Left renal pelvis (tissue), 4 donors: ENCODE data around the gene PKDCC. TPM values are rescaled to one million over a fixed set of nuclear protein-coding genes. Genes with fewer than 3 reads are reported as not detected.
"Not testable (repeated sequence)": the region's sequence is repeated elsewhere in the genome, so short reads cannot be mapped to it uniquely, and the experiment has no call there.

Source experiments
- DNase-seq, 4 donors: peaks; one replicate each; pipeline ENCODE4 v3.0.0-alpha.2; 2013; ENCODE audit warnings: low read depth in 4 of 4, low spot score in 3 of 4
- polyA plus RNA-seq, 4 donors: library from polyadenylated mRNA; unstranded; fragments of 120-200 nt; gene quantifications; one replicate each; pipeline ENCODE4 v1.2.1, GENCODE V29; 2013; ENCODE audit not compliant: insufficient read length in 4 of 4

PKDCC gene
- polyA plus RNA-seq, 4 donors, result 290 to 589 (median 362) TPM

GRCh38 chr2:42030200-42030759, 17.5 kb upstream of the PKDCC start:
- DNase-seq, result no peak

DNA sequence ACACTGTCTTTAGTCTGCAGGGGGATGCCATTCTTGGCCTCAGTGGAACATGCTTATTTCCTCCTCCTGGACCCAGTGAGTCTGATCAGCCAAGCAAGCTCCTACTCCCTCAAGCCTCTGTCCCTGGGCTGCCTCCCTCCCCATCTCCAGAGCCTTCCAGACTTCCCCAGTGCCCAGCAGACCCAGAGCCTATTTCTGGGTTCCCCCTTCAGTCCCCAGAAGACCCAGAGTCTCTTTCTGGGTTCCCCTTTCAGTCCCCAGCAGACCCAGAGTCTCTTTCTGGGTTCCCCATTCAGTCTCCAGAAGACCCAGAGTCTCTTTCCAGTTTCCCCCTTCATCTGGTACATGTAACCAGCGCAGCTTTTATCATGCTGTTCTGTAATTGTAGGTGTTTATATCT, 17.0 kb upstream of the PKDCC start:
- no peak for DNase-seq

DNA sequence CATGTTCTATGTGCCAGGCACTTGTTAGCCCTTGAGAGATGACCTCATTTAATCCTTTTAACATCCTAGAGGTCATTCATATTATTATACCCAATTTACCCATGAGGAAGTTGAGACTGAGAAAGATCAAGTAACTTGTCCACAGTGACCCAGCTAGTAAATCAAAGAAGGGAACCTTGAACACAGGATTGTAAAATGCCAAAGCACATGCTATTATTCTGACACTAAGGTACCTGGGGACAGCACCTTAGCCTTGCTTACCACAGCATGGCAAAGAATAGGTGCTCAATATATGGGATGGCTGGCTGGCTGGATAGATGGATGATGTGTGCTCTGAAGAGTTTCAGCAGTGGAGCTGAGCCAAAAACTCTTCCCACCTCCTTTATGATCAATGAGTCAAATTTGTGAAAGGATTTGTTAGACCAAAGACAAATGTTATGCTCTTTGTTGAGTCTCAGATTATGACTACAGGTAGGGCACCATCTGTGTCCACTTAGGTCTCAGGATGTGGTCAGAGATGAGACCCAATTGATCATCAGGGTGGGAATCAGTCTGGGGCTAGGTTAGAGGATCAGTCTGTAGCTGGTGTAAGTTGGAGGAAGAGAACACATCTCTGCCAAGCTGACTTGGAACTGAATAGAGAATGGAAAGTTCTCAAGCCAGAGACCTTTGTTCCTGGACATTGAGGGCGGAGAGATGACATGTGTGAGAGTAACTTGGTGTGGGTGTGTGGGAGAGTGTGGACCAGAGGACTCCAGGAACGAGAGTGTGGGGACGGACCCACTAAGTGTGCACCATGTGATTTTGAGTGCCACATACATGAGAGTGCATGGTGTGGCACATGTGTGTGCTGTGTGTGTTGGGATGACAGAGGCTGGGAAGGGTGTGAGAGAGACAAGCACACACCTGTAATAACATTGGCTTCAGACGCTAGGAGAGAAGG, 16.3 kb upstream of the PKDCC start:
- no peak for DNase-seq

DNA sequence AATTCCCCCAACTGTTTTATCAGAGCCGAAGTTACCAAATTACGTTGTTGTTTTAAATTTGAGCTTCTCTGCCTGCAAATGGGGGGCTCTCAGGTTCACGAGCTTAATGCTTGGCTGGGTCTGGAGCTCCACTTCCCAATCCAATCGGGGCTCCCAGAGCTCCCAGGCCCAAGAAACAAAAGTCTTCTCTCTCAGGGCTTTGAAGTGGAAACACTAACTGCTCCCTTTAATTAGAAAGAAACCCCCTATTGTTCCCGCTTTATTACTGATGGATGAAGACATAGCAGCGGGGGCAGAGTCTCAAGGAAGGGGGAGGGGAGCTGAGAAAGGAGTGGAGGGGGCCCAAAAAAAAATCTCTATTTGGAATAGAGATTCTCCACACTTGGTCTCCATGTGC, 15.6 kb upstream of the PKDCC start:
- no peak for DNase-seq

GRCh38 chr2:42032745-42033144, 15.1 kb upstream of the PKDCC start:
- no peak for DNase-seq

- not testable (repeated sequence) for DNase-seq
Measured at GRCh38 chr2:42034096-42034495, 13.7 kb upstream of the PKDCC start.

GRCh38 chr2:42035241-42035640, 12.6 kb upstream of the PKDCC start:
- no peak for DNase-seq

DNA sequence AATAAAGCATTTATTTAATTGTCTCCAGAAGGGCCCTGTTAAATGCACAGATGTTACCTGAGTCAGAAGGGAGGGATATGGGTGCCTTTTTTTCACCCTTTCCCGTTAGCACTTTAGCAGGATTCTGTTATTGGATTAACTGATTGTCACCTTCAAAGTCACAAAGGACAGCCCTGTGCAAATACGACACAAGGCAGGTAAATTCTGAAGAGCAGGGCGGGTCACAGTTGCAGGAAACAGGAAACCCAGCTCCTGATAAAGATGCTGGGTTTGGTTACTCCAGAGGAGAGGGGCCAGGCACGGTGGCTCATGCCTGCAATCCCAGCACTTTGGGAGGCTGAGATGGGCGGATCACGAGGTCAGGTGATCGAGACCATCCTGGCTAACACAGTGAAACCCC, 11.4 kb upstream of the PKDCC start:
- no peak for DNase-seq

GRCh38 chr2:42036940-42037339, 10.9 kb upstream of the PKDCC start:
- no peak for DNase-seq

- no peak for DNase-seq
Measured at GRCh38 chr2:42040643-42041278, 7.1 kb upstream of the PKDCC start.

DNA sequence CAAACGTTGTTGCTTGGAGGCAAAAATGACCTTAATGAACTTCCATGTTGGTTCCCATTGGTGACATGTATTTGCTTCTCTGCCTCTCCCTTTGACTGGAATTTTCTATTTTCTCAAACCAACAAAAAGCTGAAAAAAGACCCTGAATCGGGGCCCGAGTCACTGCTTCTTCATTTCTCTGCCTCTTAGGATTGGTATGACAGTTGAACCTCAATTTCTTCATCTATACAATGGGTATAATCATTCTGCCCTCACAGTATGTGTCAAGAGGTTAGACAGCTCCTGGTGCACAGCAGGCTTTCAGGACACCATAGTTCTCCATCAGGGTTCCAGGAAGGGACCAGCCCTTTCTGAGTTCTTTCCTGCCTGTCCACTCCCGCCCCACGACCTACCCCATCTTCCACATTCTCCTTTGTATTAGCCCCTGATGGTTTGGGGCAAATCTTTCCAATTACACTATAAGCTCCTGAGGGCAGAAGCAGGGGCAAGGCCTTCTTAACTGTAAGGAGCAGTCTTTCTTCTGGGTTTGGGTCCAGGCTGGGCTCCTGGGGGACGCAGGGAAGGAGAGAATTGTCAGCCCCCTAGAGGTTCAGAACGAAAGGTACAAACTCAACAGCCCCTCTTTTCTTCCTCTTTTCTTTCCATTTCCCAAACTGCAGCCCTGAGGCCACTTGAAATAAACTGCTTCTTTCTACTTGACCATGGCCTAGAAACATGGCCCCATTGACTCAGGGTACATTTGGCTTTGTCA, 6.3 kb upstream of the PKDCC start:
- no peak for DNase-seq

- DNase-seq, result no peak
Measured at GRCh38 chr2:42042631-42043355, 5.0 kb upstream of the PKDCC start.

DNA sequence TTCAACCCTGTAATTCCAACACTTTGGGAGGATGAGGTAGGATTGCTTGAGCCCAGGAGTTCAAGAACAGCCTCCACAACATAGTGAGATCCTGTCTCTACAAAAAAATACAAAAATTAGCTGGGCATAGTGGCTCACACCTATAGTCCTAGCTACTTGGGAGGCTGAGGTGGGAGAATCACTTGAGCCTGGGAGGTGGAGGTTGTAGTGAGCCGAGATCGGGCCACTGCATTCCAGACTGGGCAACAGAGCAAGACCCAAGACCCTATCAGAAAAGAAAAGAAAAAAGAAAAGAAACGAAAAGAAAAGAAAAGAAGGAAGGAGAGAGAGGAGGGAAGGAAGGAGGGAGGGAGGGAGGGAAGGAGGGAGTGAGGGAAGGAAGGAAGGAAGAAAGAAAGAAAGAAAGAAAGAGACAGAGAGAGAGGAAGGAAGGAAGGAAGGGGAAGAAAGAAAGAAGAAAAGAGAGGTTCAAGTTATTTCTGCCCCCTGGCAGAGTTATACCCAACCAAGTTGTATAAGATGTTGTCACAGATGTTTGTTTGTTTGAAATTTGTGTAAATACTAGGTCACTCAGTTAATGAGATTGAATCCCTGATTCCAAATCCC, 3.9 kb upstream of the PKDCC start:
- no peak for DNase-seq

DNA sequence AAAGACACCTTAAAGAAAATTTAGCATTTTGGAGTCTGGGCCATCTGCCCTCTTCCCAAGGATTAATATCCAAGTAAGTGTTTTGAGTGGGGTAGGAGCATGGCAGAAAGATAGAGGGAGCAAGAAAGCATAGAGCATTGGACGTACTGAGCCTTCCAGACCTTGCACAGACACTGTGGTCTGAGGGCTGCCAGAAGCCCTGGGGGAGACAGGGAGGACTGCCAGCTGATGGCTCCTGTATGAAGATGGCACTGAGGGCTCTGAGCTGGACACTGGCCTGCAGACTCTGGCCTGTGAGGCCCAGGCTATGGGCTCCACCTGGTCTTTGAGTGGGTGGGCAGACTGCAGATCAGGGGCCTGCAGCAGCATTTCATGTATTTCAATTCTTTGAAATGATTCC, 2.9 kb upstream of the PKDCC start:
- no peak for DNase-seq

DNA sequence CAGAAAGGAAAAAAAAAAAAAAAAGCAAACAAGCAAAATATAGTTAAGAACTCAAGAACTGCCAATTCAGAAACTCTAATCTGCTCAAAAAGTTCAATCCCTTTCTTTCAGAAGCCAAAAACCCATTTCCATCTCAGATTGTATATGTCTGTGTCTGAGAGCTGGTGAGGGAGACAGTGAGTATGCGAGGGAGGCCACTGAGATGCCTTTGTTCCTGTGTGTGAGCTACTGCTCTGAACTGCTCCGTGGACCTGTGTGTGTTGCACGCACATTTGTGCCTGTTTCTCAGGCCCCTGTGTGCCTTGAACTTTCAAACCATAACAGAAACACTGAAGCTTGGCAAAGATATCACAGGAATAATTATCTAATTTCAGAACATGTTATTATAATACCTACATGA, 2.5 kb upstream of the PKDCC start:
- DNase-seq, result no peak

DNA sequence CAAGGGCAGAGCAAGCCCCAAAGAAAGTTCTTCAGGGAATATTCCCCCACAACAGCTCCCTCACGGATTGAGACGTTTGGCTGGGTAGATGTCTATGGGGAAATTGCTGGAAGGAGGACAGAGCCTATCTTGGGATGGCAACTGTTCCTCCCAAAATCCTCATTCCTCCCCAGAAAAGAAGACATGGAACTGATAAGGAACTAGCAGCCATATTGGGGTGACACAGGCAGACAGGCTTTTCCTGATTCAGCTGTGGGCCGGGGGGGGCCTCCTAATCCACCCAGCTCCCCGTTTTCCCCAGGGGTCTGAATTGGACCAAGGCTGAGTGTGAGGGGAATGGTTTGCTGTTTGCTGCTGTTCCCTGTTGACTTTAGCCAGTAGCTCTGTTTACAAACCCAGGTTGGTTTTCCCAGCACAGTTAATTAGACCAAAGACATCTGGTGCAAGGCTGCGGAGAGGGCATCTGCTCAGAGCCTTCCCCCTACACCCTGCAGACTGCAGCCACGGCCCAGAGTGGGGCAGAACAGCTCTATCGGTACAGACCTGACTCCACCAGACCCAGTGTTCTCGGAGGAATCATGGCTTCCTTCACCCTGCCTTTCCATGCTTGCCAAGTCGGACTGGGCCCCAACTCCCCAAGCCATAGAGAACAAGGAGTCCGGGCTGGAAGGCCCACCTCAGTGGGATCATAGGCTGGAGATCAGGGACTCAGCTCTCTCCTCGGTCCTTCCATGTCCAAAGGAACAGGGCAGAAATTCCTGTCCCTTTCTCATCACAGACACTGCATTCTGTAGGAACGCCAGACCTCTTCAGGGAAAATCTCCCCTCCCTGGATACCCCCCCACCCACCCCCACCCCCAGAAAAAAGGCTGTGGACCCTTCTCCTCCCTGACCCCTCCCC, 1.7 kb upstream of the PKDCC start:
- no peak for DNase-seq

DNA sequence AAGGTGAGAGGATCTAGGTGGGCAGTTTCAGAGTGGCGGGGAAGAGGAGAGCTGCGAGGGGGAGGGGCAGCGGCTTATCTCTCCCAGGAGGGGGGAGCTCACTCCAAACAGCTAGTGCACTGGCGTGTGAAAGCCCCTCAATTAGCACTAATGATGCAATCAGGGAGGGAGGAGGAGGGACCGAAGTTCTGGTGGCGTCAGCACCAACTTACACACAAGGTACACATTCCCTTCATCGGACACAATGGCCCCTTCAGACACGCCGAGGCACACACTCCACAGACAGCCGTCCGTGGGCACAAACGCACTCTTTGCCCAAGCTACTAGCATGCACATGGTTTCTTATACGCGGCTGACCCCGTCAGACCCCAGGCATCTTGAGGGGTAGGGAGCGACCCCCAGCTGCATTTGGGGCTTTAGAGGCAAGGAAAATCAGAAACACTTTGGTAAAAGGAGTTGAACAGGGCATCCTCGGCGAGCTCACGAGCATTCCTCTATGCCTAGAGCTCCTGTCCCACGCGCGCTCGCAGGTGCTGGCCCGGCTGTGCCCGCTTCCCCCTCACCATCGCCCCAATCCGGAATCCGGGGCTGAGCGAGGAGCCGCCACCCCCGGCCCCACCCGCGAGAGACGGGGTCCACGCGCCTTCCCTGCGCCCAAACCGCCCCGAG, 868 bp upstream of the PKDCC start:
- no peak for DNase-seq
